Astrocyte (in vitro differentiated cells and primary cell): ENCODE measurements around the gene CDCA5.

Source experiments
- CTCF ChIP-seq: IDR thresholded peaks from 2 replicates; pipeline ENCODE4 v1.5.1; 2011; ENCODE audit warnings: low read depth, mild to moderate bottlenecking, inconsistent platforms, low read length, moderate library complexity; ENCODE audit not compliant: insufficient read depth
- EZH2 ChIP-seq: IDR thresholded peaks from 2 replicates; pipeline ENCODE4 v1.6.1; 2012; ENCODE audit warnings: mild to moderate bottlenecking, low read length, inconsistent platforms; ENCODE audit not compliant: insufficient read depth

- TF ChIP-seq EZH2 = no peak
- TF ChIP-seq CTCF = no peak
These were observed 27.4 kb upstream of the CDCA5 start for GRCh38 chr11:65111159-65111743.
